NB4 (cell line): Measurements from ENCODE around the gene ANKH.

Source experiments
- DNase-seq: peaks from one replicate; pipeline ENCODE4 v3.0.0; 2010; ENCODE audit warnings: low read depth
- H3K4me3 ChIP-seq: one replicate; pipeline ENCODE4 v1.5.1; 2011; ENCODE audit warnings: mild to moderate bottlenecking, low read depth, low read length, moderate library complexity
- CTCF ChIP-seq: IDR thresholded peaks from one replicate; pipeline ENCODE4 v1.5.1; 2012; ENCODE audit warnings: low read depth, low read length
- MYC ChIP-seq: IDR thresholded peaks from 2 replicates; pipeline ENCODE4 v1.6.1; 2011; ENCODE audit warnings: low read depth, low read length
- POLR2A ChIP-seq: IDR thresholded peaks from 2 replicates; pipeline ENCODE4 v1.6.1; 2011; ENCODE audit warnings: mild to moderate bottlenecking; ENCODE audit not compliant: insufficient read length; ENCODE audit errors: extremely low read depth
- TF ChIP-seq, protein P1 (sequence below): IDR thresholded peaks from 2 replicates; pipeline ENCODE4 v1.6.1; 2011; ENCODE audit warnings: low read depth, low read length

The ANKH gene

DNA sequence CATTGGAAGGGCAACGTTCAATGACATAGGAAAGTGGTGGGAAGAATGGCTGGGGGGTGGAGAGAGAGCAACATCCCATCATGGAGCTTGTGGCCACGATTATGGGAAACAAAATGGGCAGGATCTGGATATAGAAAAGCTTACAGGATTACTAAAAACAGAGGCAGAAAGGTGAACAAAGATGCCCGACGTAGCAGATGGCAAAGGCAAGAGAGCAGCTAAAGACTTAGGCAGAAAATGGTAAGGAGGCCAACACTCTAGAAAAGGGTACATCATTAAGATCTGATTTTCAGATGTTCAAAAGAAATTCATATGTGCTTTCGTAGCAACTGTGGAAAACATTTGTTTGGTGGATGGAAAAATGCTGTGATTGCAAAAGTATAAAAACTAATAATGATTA lies 104.5 kb downstream of the ANKH start:
- no peak for DNase-seq
- no peak overlapping the region for H3K4me3 ChIP-seq
- no peak for TF ChIP-seq MYC
- TF ChIP-seq, protein P1, sequence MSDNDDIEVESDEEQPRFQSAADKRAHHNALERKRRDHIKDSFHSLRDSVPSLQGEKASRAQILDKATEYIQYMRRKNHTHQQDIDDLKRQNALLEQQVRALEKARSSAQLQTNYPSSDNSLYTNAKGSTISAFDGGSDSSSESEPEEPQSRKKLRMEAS, result no peak

DNA sequence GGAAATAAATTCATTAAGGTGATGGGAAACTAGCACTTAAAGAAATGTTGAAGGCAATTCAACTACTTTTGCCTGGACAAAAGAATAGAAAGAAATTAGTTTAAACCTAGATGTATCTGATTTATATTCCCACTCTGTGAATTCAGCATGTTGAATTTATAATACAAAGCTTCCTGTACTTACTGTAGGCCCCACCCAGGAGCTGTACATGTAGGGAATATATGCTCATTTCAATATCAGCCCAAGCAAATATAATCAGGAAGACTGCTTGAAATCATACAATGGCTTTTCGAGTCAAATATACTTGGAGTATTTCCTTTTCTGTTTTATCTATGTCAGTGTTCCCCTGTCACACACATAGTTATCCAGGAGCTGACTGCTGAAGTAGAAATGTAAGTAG lies 105.0 kb downstream of the ANKH start:
- TF ChIP-seq, protein P1, result no peak
- no peak for TF ChIP-seq CTCF
- TF ChIP-seq POLR2A, result no peak
- no peak for TF ChIP-seq MYC
- no peak overlapping the region for H3K4me3 ChIP-seq
- DNase-seq, result no peak

GRCh38 chr5:14765587-14765986 lies 106.0 kb downstream of the ANKH start:
- no peak overlapping the region for H3K4me3 ChIP-seq
- DNase-seq, result no peak
- no peak for TF ChIP-seq POLR2A
- TF ChIP-seq, protein P1, result no peak
- TF ChIP-seq CTCF, result no peak
- no peak for TF ChIP-seq MYC

DNA sequence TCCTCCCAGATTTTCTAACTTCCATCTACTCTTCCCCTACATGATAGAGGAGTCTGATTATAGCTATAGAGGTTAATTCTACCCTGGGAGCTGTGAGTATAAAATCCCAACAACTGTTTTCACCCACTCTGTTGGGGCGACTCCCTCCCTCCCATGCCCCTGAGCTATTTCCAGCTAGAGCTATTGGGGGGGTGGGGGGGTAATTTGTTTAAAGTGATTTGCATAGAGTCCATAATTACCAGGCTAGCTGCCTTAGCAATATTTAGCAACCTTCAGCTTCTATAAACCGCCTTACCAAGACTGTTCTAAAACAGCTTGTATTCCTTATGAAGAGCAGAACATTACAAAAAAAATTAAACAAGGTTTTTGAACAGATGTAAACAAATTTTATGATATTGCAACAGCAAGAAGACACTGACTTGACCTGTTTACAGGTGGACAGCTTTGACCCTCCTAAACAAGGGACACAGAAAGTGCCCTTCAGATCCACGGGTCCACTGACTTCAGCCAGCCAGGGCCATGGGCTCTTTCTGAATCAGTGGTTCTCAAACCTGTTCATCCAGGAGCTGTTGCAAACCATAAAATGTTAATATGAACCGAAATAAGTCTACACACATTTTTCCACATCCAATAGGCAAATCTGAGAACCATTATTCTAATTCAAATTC lies 108.9 kb downstream of the ANKH start:
- no peak overlapping the region for H3K4me3 ChIP-seq
- TF ChIP-seq POLR2A, result no peak
- TF ChIP-seq, protein P1, result no peak
- TF ChIP-seq MYC, result no peak
- no peak for TF ChIP-seq CTCF
- DNase-seq, result no peak

- TF ChIP-seq, protein P1, result no peak
- no peak for TF ChIP-seq POLR2A
- no peak for TF ChIP-seq MYC
- no peak for TF ChIP-seq CTCF
- no peak overlapping the region for H3K4me3 ChIP-seq
- no peak for DNase-seq
Observed at GRCh38 chr5:14760548-14761002, 111.0 kb downstream of the ANKH start.

DNA sequence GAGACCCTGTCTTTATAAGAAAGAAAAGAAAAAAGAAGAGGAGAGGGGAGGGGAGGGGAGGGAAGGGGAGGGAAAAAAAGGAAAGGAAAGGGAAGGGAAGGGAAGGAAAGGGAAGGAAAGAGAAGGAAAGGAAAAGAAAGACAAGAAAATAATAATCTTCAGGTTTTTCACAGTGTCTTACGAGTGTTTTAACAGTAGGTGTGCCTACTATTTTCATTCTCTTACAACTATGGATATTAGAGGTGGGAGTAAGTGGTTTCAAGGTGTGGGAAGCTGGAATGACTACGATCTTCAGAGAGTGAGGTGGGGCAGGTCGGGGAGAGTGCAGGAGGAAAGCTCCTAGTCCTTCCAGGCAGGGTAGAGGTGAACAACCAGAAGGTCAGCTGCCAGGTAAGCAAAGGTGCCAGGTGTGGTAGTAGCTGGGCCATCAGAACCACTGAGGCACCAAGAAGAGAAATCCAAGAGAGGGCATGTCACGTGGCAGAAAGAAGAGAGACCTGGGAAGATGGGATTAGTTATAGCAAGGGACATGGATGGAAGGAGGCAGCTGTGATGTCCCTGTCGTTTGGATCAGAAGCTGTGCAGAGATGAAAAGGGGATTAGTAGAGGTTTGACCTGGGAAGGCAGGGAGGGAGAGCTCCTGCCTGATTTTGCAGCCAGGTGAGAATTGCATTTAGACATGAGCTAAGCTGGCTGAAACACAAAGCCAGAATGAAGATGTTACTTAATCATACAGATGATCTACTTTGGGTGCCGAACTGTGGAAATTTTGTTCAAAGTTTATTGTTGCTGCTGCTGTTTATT lies 111.6 kb downstream of the ANKH start:
- H3K4me3 ChIP-seq, result no peak overlapping the region
- TF ChIP-seq CTCF (no peak), POLR2A (no peak), MYC (no peak)
- TF ChIP-seq, protein P1, result no peak
- no peak for DNase-seq
